ENCODE measurements around the gene ALG1.
"Not testable (repeated sequence)": the region's sequence is repeated elsewhere in the genome, so short reads cannot be mapped to it uniquely, and the experiment has no call there.

DNA sequence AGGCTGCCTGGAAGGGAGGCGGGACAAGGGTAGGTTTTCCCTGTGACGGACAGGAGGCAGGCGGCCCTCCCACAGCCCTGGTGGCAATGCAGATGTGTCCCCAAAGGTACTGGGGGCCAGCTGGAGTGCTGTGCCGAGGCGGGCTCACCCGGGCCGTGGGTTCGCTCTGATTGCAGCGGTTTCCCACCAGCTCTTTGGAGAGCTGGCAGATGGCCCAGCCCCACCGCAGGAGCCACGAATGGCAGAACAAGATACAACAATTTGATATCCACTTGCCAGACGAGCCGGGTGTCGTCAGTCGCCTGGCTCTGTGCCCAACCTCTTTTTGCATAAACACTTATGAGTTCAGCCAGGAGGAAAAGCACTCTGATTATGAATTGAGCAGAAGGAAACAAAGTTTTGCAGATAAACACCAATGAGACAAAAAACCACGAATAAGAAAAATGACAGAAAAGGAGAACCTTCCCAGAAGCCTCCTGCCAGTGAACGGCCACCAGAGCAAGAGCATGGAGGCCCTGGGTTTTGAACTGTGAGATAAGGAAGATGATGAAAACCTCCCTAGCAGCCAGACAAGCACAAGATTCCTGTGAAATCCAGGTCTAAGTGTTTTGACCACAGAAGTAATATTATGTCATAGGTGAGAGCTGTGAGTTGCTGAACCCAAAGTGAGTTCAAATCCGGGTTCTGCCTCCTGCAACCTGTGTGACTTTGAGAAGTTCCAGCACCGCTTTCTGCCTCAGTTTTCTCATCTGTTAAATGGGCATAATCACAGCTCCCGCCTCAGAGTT, 45.9 kb downstream of the ALG1 start:
- TF ChIP-seq EP300 (IDR thresholded peaks at IDR 0.05; ENCODE audit: borderline replicate concordance in 1 of 2, low read depth in 1 of 2, low read length in 1 of 2): peak in 1 of 2 experiments; percentile 59; a peak in 1 of 4 replicates
- TF ChIP-seq RFX5 (IDR thresholded peaks at IDR 0.05; ENCODE audit: low read length); TAF1 (IDR thresholded peaks at IDR 0.05; ENCODE audit: borderline replicate concordance, low read depth, low read length); SIN3A (IDR thresholded peaks at IDR 0.05; ENCODE audit: borderline replicate concordance, low read depth, low read length); POLR2AphosphoS5 (IDR thresholded peaks at IDR 0.05; ENCODE audit: low read depth, low read length); FOSL2 (IDR thresholded peaks at IDR 0.05; ENCODE audit: borderline replicate concordance, low read depth); CHD2 (IDR thresholded peaks at IDR 0.05; ENCODE audit: low read length, partially characterized antibody); FOXM1 (IDR thresholded peaks at IDR 0.05; ENCODE audit: low read depth): not testable (repeated sequence)
- TF ChIP-seq, protein P1, sequence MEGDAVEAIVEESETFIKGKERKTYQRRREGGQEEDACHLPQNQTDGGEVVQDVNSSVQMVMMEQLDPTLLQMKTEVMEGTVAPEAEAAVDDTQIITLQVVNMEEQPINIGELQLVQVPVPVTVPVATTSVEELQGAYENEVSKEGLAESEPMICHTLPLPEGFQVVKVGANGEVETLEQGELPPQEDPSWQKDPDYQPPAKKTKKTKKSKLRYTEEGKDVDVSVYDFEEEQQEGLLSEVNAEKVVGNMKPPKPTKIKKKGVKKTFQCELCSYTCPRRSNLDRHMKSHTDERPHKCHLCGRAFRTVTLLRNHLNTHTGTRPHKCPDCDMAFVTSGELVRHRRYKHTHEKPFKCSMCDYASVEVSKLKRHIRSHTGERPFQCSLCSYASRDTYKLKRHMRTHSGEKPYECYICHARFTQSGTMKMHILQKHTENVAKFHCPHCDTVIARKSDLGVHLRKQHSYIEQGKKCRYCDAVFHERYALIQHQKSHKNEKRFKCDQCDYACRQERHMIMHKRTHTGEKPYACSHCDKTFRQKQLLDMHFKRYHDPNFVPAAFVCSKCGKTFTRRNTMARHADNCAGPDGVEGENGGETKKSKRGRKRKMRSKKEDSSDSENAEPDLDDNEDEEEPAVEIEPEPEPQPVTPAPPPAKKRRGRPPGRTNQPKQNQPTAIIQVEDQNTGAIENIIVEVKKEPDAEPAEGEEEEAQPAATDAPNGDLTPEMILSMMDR (IDR thresholded peaks at IDR 0.05): not testable (repeated sequence)
- peak; percentile 69; the same call in 1 of the 2 replicates for TF ChIP-seq FOXJ3 (CRISPR knock-in tag; IDR thresholded peaks at IDR 0.05)
- TF ChIP-seq, protein P2, sequence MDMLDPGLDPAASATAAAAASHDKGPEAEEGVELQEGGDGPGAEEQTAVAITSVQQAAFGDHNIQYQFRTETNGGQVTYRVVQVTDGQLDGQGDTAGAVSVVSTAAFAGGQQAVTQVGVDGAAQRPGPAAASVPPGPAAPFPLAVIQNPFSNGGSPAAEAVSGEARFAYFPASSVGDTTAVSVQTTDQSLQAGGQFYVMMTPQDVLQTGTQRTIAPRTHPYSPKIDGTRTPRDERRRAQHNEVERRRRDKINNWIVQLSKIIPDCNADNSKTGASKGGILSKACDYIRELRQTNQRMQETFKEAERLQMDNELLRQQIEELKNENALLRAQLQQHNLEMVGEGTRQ (IDR thresholded peaks at IDR 0.05; ENCODE audit: borderline replicate concordance, low read depth, low read length): not testable (repeated sequence)
- peak; percentile 49 for TF ChIP-seq NFIC (IDR thresholded peaks at IDR 0.05; ENCODE audit: borderline replicate concordance)
- peak; percentile 41 for TF ChIP-seq GATA2 (CRISPR knock-in tag; IDR thresholded peaks at IDR 0.05)
- TF ChIP-seq TCF12 (IDR thresholded peaks at IDR 0.05): 0 out of 2 replicates have a peak, but pooled peaks have one; percentile 9
